ENCODE results near the gene NCOR2. TPM values are rescaled to one million over a fixed set of nuclear protein-coding genes. Genes with fewer than 3 reads are reported as not detected.

Gene NCOR2
- total and polyA plus RNA-seq, 11 donors: 62.1 to 184 (median 127) TPM

- no peaks in the 10 kb centered on the region for H3K9me3 ChIP-seq
- H3K4me3 ChIP-seq: peak overlapping the region; percentile 35 to 81 (median 58)
- peak; percentile 97 to 99 (median 98) for DNase-seq
- H3K4me1 ChIP-seq: peaks cover 15 to 98% (median 85%) of the 10 kb centered on the region in 12 donors
- H3K36me3 ChIP-seq: peaks cover 0 to 14% (median 0%) of the 10 kb centered on the region in 9 donors
- intact Hi-C loops (cut with DNase I): loop anchor here in 9 of 10 donors (1.0 to 10.0 kb wide), 16 partner anchors 34 to 397 kb away; partner anchors contain the start of genes NCOR2 (in 5 of the 9) and UBC (in 1 of the 9)
- ATAC-seq: peak; percentile 69 to 79 (median 72)
- H3K27me3 ChIP-seq: no peaks in the 10 kb centered on the region
- peak overlapping the region; percentile 90 to 100 (median 95) for H3K27ac ChIP-seq
- WGBS, 4 donors: 1 to 8% (median 3%) methylated on average over 36 to 51 of the region's 51 CpGs
- TF ChIP-seq, protein P1, sequence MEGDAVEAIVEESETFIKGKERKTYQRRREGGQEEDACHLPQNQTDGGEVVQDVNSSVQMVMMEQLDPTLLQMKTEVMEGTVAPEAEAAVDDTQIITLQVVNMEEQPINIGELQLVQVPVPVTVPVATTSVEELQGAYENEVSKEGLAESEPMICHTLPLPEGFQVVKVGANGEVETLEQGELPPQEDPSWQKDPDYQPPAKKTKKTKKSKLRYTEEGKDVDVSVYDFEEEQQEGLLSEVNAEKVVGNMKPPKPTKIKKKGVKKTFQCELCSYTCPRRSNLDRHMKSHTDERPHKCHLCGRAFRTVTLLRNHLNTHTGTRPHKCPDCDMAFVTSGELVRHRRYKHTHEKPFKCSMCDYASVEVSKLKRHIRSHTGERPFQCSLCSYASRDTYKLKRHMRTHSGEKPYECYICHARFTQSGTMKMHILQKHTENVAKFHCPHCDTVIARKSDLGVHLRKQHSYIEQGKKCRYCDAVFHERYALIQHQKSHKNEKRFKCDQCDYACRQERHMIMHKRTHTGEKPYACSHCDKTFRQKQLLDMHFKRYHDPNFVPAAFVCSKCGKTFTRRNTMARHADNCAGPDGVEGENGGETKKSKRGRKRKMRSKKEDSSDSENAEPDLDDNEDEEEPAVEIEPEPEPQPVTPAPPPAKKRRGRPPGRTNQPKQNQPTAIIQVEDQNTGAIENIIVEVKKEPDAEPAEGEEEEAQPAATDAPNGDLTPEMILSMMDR (IDR thresholded peaks at IDR 0.05): no peak
- peak in 1 of 2 donors; percentile 32 for TF ChIP-seq POLR2A (IDR thresholded peaks at IDR 0.05)
These were observed 49.1 kb downstream of the NCOR2 start for GRCh38 chr12:124518051-124518932.

Data from heart left ventricle (tissue), 16 donors.